ENCODE data around the gene TBL1X. TPM values are rescaled to one million over a fixed set of nuclear protein-coding genes. Genes with fewer than 3 reads are reported as not detected.

TBL1X gene
- total and polyA plus RNA-seq, 2 of the 4 experiments (the other 2 are of a cell fraction), result 16.2 to 20.8 TPM

DNA sequence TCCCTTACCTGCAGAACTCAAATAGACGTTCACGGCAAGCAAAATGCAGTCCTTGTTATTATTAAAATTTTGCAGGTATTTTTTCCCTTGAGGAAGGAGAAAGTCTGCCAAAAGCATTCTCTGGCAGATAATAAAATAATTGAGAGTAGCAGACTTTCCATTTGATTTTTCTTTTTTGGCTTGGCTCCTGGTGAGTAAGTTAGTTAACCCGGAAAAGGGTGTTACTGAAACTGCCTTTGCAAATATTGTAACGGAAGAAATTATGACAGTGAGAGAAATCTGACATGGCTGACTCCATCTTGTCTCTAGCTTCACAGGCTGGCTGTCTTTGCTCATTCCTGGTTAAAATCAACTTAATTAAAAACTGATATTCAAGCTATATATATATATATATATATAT, 200.3 kb downstream of the TBL1X start:
- BruUV-seq (replicated peaks), result no TSS peak

More for the DNA sequence above, 200.3 kb downstream of the TBL1X start:
- Histone ChIP-seq H3K4me3 (ENCODE audit: insufficient read depth, low read depth, low read length) (no peak overlapping the region), H3K4me1 (ENCODE audit: control insufficient read depth, insufficient read depth, low read length) (peaks cover 7% of the 10 kb centered on the region; the same call in 1 of the 2 replicates), H3K18ac (ENCODE audit: low read depth, low read length) (no peak overlapping the region), H4K8ac (ENCODE audit: low read depth in 2 of 2, low read length in 2 of 2) (no peak overlapping the region), H4K20me1 (ENCODE audit: insufficient read depth, low read length) (no peaks in the 10 kb centered on the region), H3K36me3 (ENCODE audit: control insufficient read depth, insufficient read depth, low read length) (no peaks in the 10 kb centered on the region; the same call in 1 of the 2 replicates), H2AK5ac (ENCODE audit: low read depth, low read length) (no peak overlapping the region), H3K27ac (ENCODE audit: insufficient read depth, low read length) (no peak overlapping the region), H2BK20ac (ENCODE audit: low read depth, low read length) (no peak overlapping the region), H3K23ac (ENCODE audit: low read depth, low read length) (no peak overlapping the region), H2AFZ (replicated peaks; ENCODE audit: low read length, poor library complexity) (no peak overlapping the region), H4K5ac (ENCODE audit: low read depth, low read length) (no peak overlapping the region), H3K27me3 (ENCODE audit: control insufficient read depth, insufficient read depth, low read length) (no peaks in the 10 kb centered on the region), H3K4me2 (ENCODE audit: low read depth, low read length) (no peak overlapping the region), H3K14ac (replicated peaks; ENCODE audit: low read depth, low read length) (no peak overlapping the region), H3K56ac (ENCODE audit: extremely low read depth, insufficient read depth, low read length) (no peak overlapping the region), H3K4ac (ENCODE audit: low read depth, low read length) (no peak overlapping the region), H2BK15ac (ENCODE audit: low read depth, low read length) (no peak overlapping the region), H2BK120ac (ENCODE audit: low read depth, low read length) (no peak overlapping the region), H2AK9ac (replicated peaks; ENCODE audit: low read depth, low read length, poor library complexity) (no peak overlapping the region), H2BK5ac (ENCODE audit: low read depth, low read length, poor library complexity, severe bottlenecking) (no peak overlapping the region), H3K9me1 (ENCODE audit: insufficient read depth, low read length) (peaks cover 10% of the 10 kb centered on the region; the same call in 1 of the 2 replicates), H3K79me1 (ENCODE audit: low read depth in 1 of 2, low read length in 2 of 2) (peaks cover 10 to 31% of the 10 kb centered on the region in 2 experiments), H3K9ac (ENCODE audit: low read depth, low read length) (no peak overlapping the region), H3K9me3 (ENCODE audit: control insufficient read depth, insufficient read depth, low read length) (peaks cover 2% of the 10 kb centered on the region; the same call in 1 of the 2 replicates), H4K91ac (ENCODE audit: insufficient read depth, low read depth, low read length) (no peak overlapping the region)
- dilution Hi-C loops (cut with HindIII; ENCODE audit: low sequenced_read_pairs, unreplicated experiment), result no loop called here
- no peak for ATAC-seq (ENCODE audit: low read depth)
- no peak for DNase-seq
- in situ Hi-C loops (cut with MboI; ENCODE audit: low sequenced_read_pairs), result no loop called here
- TF ChIP-seq FOS (IDR thresholded peaks at IDR 0.05; ENCODE audit: low read depth, low read length), result no peak
- TF ChIP-seq CHD1 (IDR thresholded peaks at IDR 0.05; ENCODE audit: low read depth, low read length), result no peak
- no CpG with 5 or more reads among the region's 4 CpGs for WGBS, 2 experiments (ENCODE audit: extremely low coverage in 2 of 2, insufficient read length in 1 of 2)
- POLR2A ChIA-PET (ENCODE audit: unreplicated experiment), result no interaction called here
- CTCF ChIA-PET, result no interaction called here
- intact Hi-C loops (cut with micrococcal nuclease), result no loop called here

Measured in IMR-90 (cell line).